Inflammatory macrophage (primary cell): Measurements from ENCODE around the gene COL4A5.
"Not testable (repeated sequence)": the region's sequence is repeated elsewhere in the genome, so short reads cannot be mapped to it uniquely, and the experiment has no call there.

Experiments
- DNase-seq, 2 donors: peaks; one replicate each; pipeline ENCODE4 v3.0.0-alpha.2; 2020 to 2022
- total RNA-seq, 18 experiments: gene quantifications; one replicate each; lab custom pipeline; 2026; ENCODE audit warnings: mixed read lengths in 6 of 18, inconsistent platforms in 2 of 18; lab: John Stamatoyannopoulos, UW

Gene COL4A5
- 0 to 0.72 (median 0.05) reads per million in 18 experiments for total RNA-seq

DNA sequence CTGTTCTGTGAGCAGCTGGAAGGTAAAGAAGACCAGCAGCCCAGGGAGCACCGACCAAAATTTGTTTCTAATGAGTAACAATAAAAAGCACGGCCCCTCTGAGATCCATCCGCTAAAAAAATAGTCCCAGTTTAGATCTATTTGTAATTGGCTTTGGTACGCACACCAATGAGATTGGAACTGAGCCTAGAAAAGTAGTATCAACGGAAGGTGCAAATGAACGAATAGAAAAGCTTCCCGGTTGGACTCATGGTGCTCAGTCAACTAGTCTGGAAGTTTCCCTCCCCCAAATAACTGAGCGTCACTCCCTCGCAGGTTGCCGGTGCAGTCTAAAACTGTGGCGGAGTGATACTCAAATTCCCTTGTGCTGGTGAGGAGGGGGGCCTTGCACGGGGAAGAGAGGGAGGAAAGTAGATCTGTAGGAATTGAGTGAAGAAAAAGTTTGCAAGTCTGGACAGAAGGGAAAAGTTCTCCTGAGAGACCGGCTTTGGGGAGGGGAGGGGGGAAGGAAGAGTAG, at the start of gene COL4A5:
COL4A5 (plus strand) TSS at position 413 of the 517 bp plus-strand sequence. CDS start 288 bp downstream, outside the sequence.
- DNase-seq: no peak

DNA sequence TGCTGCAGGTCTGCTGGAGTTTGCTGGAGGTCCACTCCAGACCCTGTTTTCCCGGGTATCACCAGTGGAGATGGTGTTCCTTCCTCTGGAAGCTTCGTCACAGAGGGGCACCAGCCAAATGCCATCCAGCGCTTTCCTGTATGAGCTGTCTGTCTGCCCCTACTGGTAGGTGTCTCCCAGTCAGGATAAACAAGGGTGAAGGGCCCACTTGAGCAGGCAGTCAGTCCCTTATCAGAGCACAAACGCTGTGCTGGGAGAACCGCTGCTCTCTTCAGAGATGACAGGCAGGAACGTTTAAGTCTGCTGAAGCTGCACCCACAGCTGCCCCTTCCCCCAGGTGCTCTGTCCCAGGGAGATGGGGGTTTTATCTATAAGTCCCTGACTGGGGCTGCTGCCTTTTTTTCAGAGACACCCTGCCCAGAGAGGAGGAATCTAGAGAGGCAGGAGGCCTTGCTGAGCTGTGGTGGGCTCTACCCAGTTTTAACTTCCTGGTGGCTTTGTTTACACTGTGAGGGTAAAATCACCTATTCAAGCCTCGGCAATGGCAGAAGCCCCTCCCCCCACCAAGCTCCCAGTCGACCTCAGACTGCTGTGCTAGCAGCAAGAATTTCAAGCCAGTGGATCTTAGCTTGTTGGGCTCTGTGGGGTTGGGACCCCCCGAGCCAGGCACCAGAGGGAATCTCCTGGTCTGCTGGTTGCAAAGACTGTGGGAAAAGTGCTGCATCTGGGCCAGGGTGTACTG, 48.5 kb upstream of the COL4A5 start:
- not testable (repeated sequence) for DNase-seq

DNA sequence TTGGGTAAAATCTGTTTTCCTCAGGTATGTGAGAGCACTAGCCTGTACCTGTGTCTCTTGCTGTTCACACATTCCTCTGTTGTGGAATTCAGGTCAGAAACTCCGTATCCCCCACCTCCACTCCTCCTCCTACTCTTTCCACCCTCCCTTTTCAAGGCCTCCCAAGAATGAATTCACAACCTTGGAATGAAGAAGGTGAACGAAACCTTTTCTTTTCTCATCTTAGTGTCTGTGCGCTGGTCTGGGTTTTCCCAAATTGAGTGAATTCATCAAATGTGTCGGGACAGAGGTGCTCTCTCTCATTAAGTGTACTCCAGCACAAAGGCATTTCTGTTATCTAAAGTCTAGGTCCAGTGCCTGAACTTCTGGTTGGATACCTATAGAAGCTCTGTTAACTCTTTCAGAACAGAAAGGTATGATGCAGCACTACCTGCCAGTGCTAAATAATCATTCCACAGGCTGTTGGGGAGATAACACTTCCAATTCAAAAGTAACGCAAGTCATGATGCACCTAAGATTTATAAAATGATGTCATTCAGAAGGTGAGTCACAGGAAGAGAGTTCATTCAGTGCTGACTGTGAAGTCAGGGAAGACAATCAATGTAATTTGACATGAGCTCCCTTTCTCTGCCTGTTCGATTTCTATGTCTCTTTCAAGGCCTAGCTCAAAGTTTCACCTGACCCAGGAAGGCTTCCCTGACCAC, 43.3 kb upstream of the COL4A5 start:
- DNase-seq: no peak

DNA sequence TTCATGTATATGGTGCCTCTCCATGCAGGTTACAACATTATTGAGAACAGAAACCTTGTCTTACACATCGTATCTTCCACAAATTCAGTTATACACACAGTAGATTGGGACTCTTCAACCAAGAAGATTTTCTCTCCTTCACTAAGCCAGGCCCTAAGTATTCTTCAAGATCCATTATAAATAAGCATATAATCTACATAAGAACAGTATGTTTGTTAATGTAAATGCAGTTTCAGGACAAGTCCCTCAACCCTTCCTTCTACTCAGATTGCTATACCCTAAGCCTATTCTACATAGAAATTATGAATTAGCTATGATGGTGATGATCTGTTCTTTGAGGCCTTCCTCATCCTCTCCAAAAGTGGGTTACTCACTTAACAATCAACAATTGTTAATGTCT, 42.7 kb upstream of the COL4A5 start:
- no peak for DNase-seq

DNA sequence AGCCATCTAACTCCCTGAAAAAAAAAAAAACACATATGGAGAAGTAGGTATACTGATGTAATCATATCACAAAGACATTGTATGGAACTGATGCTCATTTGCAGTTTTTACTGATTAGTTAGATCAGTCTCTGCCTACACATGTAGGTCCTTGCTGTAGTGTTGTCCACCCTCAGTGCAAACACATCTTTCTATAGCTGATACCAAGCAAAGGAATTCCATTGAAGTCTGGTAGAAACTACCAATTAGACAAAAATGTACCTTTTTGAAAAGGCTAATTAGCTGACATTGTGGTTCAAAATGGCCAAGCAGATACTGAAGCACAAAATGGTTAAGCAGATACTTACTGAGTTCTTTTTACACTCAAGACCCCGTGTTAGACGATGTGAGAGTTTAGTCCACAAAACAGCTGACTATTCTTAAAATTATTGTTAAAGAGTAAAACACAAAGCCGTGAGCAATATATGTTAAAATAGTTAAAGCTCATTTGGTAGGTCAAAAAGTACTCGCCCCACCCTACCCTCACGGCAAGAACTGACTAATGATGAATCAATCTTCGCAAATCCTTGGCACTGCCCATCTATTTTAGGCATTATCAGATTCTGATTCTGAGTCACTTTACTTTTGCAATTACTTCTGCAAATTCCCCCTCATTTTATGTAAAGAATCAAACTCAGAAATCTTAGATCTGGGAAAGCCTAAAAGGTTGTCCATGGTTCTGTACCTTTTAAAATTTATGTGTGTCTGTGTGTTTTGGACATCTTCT, 41.8 kb upstream of the COL4A5 start:
- no peak for DNase-seq

DNA sequence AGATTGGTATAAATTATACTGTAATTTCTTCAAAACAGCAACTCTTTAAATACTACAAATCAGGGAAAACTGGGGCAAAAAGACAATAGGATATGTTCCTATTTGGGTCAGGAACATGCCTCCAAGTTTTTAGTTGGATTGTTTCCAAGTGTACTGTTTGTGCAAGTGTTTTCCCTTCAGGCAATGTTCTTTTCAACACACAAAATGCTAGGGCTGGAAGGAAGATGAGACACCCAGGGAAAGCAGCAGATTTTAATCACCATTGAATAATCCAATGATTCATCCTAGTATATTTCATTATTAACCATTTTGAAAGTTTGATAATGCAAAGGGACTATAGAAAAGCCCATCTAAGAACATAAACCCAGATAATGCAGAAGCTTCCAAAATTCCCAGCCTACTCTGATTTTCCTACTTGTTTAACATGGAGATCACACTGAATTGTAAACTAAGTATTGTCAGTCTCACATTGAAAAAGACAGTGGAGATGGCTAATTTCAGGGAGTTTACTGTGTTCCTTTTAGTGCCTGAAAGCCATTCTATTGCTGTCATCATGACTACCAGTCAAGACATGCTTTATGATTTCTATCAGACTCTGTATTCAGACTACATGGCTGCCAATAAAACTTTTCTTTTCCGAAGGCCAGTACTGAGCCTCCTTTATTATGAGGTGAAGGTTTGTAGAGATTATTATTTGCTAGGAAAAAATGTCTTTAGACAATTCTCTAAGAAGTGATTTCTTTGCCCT, 40.0 kb upstream of the COL4A5 start:
- no peak for DNase-seq

DNA sequence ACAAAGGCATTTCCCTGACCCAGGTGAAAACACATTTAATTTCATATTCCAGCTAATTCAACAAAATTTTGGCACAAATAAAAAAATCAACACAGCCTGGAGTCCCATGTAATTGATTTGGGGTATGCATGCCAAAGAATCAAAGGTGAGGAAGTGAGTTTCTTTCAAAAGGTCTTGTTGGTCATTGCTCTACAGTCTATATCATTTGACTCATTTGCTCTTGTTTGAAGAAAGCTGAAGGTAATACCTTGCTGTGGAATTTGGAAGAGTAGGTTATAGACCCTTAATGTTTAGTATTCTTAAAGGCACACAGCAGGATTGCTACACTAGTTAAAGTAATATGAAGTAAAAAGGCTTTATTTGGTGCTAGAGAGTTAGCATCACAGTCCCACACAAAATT, 26.9 kb upstream of the COL4A5 start:
- DNase-seq: no peak

DNA sequence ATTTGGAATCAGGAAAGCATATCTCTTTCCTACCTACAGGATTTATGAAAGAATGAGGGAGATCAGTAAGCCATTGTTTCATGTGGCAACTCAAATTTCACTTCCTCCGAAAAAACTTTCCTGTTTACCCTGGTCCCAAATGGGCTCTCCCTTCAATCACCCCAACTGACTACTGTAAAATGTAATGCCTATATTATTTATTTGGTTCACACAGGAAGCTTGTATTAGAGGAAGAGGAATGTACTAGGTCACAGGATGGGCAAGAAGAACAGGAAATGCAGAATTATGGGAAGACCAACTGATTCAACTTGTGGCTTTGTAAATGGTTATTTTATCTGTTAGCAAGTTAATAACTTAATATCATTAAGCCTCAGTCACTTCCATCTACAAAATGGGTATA, 24.5 kb upstream of the COL4A5 start:
- DNase-seq: no peak

DNA sequence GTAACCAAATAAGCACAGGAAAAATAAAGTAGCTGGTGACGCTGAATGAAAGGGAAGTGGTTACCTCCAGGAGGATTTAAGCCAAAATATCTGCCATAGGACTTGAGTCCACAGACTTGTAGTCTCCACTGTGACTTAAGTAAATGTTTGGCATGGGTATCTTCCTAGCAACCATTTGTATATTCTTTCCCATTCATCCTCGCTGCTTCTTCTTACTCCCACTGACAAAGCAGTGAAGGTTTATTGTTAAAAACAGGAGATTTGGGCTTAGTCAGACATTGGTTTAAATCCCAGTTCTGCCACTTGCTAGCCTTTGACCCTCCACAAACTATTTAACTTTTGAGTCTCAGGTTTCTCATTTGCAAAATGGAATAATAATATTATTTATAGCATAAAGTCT, 23.7 kb upstream of the COL4A5 start:
- DNase-seq: no peak

DNA sequence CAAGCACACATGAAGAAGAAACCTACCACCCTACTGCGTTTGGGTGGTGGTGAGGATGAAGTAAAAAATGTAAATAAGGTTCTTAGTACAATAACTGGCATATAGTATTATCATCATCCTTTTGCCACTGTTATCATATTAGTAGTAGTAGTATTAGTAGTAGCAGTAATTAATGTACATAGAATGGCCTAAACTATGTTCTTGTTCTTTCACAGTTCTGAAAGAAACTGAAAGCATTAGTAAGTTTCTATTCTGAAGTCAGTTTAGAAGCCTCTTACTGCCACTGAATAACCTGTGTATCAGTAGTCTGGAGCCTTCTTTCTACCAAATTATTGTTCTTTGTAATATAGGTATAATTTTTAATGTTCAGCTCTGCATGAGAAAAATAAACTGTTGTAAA, 22.4 kb upstream of the COL4A5 start:
- DNase-seq: no peak

DNA sequence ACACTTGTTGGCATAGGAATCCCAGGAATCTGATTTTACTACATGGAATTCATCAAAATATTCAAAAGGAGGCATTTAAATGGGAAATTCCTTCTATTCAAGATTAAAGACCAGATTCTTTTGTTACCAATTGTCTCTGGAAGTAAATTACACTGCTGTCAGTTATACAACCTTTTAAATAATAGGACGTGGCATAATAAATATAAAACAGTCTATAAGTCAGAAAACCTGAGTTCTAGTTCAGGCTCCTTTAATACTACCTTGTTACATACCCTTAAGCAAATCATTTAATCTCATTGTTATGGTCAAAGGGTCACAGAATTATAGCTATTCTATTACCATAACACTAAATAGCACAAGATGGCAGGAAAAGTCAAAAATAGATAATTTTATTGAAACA, 20.2 kb upstream of the COL4A5 start:
- no peak for DNase-seq

DNA sequence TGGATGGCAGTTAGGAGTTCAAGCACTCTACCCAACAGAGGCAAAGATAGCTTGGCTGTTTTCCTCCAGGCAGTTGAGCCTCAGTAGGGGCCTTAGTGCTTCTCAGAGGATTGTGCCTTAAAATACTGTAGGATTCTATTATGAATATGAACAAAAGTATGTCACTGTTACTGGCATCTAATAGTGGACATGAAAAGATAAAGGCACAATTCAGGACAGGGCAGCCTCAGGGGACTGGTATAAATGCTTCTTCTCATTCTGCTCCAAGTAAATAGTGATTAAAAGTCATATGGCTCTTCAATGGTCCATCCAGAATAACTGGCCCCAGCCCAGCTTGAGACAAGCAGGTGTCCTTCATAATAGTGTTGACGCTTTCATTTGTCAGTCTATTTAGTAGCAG, 19.2 kb upstream of the COL4A5 start:
- DNase-seq: no peak

DNA sequence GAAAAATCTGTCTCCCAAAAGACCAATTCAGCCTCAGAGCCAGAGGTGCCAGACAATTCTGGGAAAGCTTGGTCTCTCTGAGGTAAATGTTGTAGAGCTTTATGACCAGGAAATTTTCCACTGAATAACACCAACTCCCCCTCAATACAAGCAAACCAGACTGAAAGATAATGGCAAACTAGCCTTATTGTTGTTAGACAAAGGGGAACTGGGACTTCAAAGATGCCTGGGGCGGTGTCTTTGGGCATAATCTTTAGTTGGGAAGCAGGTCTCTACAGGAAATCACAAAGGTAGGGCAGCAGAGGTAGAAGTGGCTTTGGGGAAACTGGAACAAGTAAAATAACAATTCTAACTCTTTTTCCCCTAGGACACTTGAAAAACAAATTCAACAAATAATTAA, 13.4 kb upstream of the COL4A5 start:
- DNase-seq: no peak

DNA sequence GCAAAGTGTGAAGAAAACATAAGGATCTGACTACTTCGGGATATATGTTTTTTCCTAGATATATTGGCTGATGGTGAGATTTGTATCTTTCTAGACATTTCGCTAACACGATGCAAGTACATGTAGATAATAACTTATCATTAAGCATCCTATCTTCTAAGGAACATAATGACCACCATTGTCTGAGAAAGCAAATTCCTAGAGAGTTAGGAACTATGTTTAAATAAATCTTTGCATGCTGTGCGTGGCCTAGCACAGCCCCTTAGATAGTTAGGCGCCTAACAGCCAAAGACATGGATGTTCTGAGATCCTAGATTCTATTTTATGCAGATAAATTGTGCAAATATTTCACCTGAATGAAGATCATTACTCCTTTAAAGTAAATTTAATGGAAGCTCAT, 4.4 kb upstream of the COL4A5 start:
- no peak for DNase-seq

DNA sequence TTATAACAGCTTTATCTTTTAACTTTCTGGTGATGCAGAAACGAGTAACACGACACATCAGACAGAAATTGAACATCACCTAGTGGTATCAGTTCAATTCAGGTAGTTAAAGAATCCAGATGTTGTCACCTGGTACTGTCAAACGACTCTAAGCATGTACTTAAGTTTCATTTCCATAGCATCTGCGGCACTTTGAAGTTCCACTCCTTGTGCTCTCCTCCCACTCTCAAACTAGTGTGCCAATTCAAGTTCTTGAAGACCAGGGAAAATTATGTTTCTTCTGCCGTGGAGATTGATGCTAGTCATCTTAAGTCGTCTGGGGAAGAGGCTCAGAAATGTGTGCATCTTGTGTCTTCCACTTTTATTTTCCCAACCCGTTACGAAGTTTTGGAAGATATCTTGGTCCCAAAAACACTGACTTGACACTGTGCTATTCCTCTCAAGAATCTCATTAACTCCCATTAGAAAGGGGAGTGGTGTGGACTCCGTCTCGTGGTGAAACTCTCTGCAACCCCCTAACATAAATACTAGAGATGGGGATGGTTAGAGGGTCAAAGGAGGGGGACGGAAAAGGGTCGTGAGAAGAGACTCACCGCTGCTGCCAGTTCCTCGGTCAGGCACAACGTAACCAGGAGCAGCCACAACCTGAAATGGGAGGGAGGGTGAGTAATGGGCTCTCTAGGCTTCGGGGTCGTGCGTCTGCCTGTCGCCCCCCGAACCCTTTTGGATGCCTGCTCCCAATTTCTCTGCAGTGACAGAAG, 2.1 kb upstream of the COL4A5 start:
- DNase-seq: no peak

DNA sequence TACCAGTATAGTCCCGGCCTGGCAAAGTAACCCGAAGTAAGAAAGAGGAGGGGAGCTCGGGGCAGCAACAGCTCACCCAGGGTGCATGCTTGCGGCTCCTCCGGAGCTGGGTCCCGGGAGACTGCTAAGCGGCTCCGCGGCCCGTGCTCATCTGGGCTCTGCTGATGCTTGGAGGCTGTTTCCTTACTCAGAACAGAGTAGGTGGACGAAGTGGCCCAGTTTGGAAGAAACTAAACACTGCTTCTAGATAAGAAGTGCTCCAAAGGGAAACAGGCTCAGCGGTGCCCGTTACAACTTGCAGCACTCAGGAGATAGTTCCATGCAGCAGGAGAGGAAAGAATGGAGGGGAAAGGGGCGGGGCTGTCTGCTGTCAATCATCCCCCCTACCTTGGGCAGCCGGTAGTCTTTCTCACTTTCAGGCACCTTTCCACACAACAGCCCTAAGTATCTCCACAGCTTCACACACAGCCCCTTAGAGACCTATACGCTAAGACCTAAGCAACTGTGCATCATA, 1.5 kb upstream of the COL4A5 start, which contains the start of gene COL4A6:
COL4A6 (minus strand) TSS at position 313 of the 514 bp plus-strand sequence; CDS start at position 87, 226 bp downstream.
- DNase-seq: no peak

DNA sequence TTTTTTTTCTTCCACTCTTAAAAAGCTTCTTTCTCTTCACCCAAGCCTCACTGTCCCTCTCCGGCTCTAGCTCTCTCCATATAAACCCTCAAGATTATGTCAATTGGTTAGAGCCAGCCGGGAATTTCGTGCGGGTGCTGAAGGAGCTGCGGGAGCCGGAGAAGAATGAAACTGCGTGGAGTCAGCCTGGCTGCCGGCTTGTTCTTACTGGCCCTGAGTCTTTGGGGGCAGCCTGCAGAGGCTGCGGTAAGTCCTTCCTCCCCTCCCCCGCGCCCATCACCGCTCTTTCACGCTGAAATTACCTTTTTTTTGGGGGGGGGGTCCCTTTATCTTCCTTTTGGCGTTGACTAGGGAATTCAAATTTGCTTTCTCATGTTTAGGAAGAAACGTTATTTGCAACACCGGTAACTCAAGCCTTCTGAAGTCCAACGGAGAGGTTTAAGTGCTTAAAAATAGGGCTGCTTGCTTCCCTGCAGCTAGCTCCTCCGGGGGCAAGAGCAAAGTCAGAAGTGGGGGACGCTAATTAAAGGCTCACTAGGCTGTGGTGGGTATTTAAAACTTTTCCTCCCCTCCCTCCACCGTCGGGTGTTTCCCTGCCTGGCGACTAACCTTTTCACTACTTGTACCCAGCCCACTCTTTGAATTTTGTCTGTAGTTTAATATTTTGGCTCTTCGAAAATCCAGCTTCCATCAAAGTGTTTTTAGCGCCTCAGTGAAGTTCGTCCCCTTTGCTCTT, 491 bp downstream of the COL4A5 start:
- no peak for DNase-seq

DNA sequence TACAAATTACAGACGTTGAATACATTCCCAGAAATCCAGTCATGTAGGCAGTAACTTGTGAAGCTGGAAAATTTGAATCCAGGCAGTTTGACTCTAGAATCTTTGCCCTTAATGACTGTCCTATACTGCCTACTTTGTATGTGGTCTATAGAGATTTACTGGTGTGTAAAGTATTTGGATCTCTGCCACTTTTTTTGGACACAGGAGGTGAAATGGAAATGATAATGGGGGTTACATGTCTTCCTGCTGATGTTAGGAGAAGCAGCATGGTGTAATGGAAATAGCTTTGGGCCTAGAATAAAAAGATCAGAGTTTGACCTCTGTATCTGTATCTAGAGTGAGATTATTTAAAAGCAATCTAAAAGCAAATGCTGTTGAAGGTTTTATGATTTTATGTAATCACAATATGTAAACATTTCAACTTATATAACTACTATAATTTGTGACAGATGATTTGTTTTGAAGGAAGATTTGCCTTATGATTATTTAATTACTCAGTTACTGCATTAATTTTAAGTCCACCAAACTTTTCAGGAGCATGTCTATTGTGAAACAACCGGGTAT, 3.3 kb downstream of the COL4A5 start:
- no peak for DNase-seq

DNA sequence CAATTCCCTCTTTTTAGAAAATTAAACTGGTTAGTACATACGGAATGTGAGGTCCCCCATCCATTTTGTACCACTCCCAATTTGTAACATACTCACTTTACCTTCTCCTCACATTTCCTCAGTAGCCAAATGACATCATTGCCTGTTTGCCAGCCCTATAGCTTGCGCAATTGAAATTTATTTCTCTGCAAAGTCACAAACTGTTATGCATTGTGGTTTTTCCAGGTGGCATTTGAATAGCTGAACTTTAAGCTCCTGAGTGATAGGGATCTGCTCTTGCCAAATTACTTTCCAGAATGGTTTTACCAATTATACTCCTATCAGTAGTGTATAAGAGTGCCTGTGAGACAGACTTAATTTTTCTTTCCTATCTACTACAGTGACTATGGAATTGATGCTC, 7.7 kb downstream of the COL4A5 start:
- DNase-seq: no peak

DNA sequence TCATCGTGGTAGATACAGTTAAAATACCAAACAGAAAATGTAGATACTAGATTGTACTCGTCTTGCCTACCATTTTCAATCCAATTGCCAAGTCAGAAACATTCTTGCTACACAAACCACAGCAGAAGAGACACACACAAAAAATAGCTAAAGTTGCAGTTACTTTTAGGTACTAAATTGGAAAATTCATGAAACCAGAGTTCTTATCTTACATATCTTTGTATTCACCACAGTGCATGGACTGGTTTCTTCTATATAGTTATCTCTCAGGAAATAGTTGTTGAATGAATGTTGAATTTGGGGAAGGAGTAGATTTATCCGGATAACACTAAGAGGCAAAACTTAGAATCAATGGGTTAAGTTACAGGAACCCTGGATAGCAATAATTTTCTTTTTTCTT, 14.2 kb downstream of the COL4A5 start:
- no peak for DNase-seq
